Smooth muscle cell (in vitro differentiated cells): ENCODE data around the gene CDK5RAP1. TPM values are rescaled to one million over a fixed set of nuclear protein-coding genes. Genes with fewer than 3 reads are reported as not detected.

Source experiments
- DNase-seq: peaks from one replicate; lab custom pipeline; 2025; ENCODE audit not compliant: unreplicated experiment; lab: John Stamatoyannopoulos, UW
- H2AFZ ChIP-seq: fragments of 200-600 bp; sonication (generic); 2 replicates; pipeline ENCODE4 v1.6.0; 2016; ENCODE audit warnings: antibody characterized with exemption, low read depth, mild to moderate bottlenecking
- H3F3A ChIP-seq: fragments of 200-600 bp; sonication (generic); 2 replicates; pipeline ENCODE4 v1.6.0; 2017; ENCODE audit warnings: antibody characterized with exemption, low read depth
- H3K27ac ChIP-seq: fragments of 200-600 bp; sonication (generic); 2 replicates; pipeline ENCODE4 v1.5.1; 2016; ENCODE audit warnings: low read depth, mild to moderate bottlenecking
- H3K27me3 ChIP-seq: fragments of 200-600 bp; sonication (generic); 2 replicates; pipeline ENCODE4 v1.6.1; 2016; ENCODE audit warnings: low read depth, mild to moderate bottlenecking
- H3K36me3 ChIP-seq: fragments of 200-600 bp; sonication (generic); 2 replicates; pipeline ENCODE4 v1.5.1; 2016; ENCODE audit warnings: low read depth
- H3K4me1 ChIP-seq: fragments of 200-600 bp; sonication (generic); 2 replicates; pipeline ENCODE4 v1.5.1; 2016; ENCODE audit warnings: low read depth
- H3K4me2 ChIP-seq: fragments of 200-600 bp; sonication (generic); 2 replicates; pipeline ENCODE4 v1.6.0; 2016; ENCODE audit warnings: mild to moderate bottlenecking
- H3K4me3 ChIP-seq: fragments of 200-600 bp; sonication (generic); 2 replicates; pipeline ENCODE4 v1.5.1; 2016; ENCODE audit warnings: mild to moderate bottlenecking
- H3K79me2 ChIP-seq: fragments of 200-600 bp; sonication (generic); 2 replicates; pipeline ENCODE4 v1.6.0; 2016; ENCODE audit warnings: low read depth, mild to moderate bottlenecking
- H3K9ac ChIP-seq: fragments of 200-600 bp; sonication (generic); 2 replicates; pipeline ENCODE4 v1.6.0; 2016; ENCODE audit warnings: low read depth
- H3K9me3 ChIP-seq: fragments of 200-600 bp; sonication (generic); replicated peaks from 2 replicates; pipeline ENCODE4 v1.5.1; 2016; ENCODE audit warnings: low read depth
- H4K20me1 ChIP-seq: fragments of 200-600 bp; sonication (generic); 2 replicates; pipeline ENCODE4 v1.6.0; 2016; ENCODE audit warnings: low read depth
- CTCF ChIP-seq: fragments of 200-600 bp; sonication (generic); IDR thresholded peaks from 2 replicates; pipeline ENCODE4 v1.5.1; 2017; ENCODE audit warnings: borderline replicate concordance, mild to moderate bottlenecking, antibody characterized with exemption; ENCODE audit not compliant: insufficient read depth, poor library complexity, severe bottlenecking
- WGBS: methylation state at CpG from one replicate; pipeline ENCODE4 v1.1.7; 2016; ENCODE audit warnings: low lambda C conversion rate; 5-methylcytosine and 5-hydroxymethylcytosine counted together
- polyA plus RNA-seq: library from polyadenylated mRNA; unstranded; fragments of >200 nt; fragmentation: Nextera tagmentation; extraction: Ambion mirVana; gene quantifications from 2 replicates; pipeline ENCODE4 v1.2.1, GENCODE V29; 2016
- total RNA-seq: library from RNA; depleted of rRNA; stranded (reverse); fragments of >200 nt; gene quantifications from 2 replicates; pipeline ENCODE4 v1.2.3, GENCODE V29; 2014

Gene CDK5RAP1
- total and polyA plus RNA-seq, 2 experiments from 2014 or later, result 29.5 to 54.7 TPM

GRCh38 chr20:33411242-33411641 lies 9.9 kb upstream of the CDK5RAP1 start:
- H4K20me1 ChIP-seq, result no peaks in the 10 kb centered on the region
- no peak overlapping the region for H3K27ac ChIP-seq
- no peaks in the 10 kb centered on the region for H3K27me3 ChIP-seq
- no peak for TF ChIP-seq CTCF
- no peak overlapping the region for H3K4me2 ChIP-seq
- H3K79me2 ChIP-seq, result no peaks in the 10 kb centered on the region
- no peaks in the 10 kb centered on the region for H3K9me3 ChIP-seq
- H3K36me3 ChIP-seq, result no peaks in the 10 kb centered on the region
- no peak overlapping the region for H3K4me3 ChIP-seq
- H3F3A ChIP-seq, result no peaks in the 10 kb centered on the region
- H3K9ac ChIP-seq, result no peak overlapping the region
- DNase-seq, result no peak
- 78% methylated on average over 7 of the region's 7 CpGs for WGBS
- no peak overlapping the region for H2AFZ ChIP-seq
- no peaks in the 10 kb centered on the region for H3K4me1 ChIP-seq

GRCh38 chr20:33410081-33410742 lies 8.9 kb upstream of the CDK5RAP1 start:
- no peak for TF ChIP-seq CTCF
- Histone ChIP-seq H2AFZ (no peak overlapping the region), H4K20me1 (no peaks in the 10 kb centered on the region), H3K4me1 (no peaks in the 10 kb centered on the region), H3F3A (no peaks in the 10 kb centered on the region), H3K9ac (no peak overlapping the region), H3K27me3 (no peaks in the 10 kb centered on the region), H3K27ac (no peak overlapping the region), H3K9me3 (no peaks in the 10 kb centered on the region), H3K36me3 (no peaks in the 10 kb centered on the region), H3K4me3 (no peak overlapping the region), H3K4me2 (no peak overlapping the region), H3K79me2 (no peaks in the 10 kb centered on the region)
- DNase-seq, result no peak
- 96% methylated on average over 15 of the region's 15 CpGs for WGBS

GRCh38 chr20:33408716-33409654 lies 7.7 kb upstream of the CDK5RAP1 start:
- Histone ChIP-seq H3K4me1 (no peaks in the 10 kb centered on the region), H3K9me3 (no peaks in the 10 kb centered on the region), H3K9ac (no peak overlapping the region), H3K79me2 (no peaks in the 10 kb centered on the region), H3K4me3 (no peak overlapping the region), H3K4me2 (no peak overlapping the region), H4K20me1 (no peaks in the 10 kb centered on the region), H3K27me3 (no peaks in the 10 kb centered on the region), H3F3A (no peaks in the 10 kb centered on the region), H3K36me3 (no peaks in the 10 kb centered on the region), H3K27ac (no peak overlapping the region), H2AFZ (no peak overlapping the region)
- DNase-seq, result no peak
- 91% methylated on average over 18 of the region's 18 CpGs for WGBS
- no peak for TF ChIP-seq CTCF
